Peyer's patch (tissue), 4 donors: ENCODE results near the gene RAVER1. TPM values are rescaled to one million over a fixed set of nuclear protein-coding genes. Genes with fewer than 3 reads are reported as not detected.
A peak's percentile ranks its signal among the peaks of the same experiment; 100 is the strongest.

Experiments used
- DNase-seq, 3 donors: peaks; one replicate each; pipeline ENCODE4 v3.0.0-alpha.2; 2017 to 2019
- H3K27ac ChIP-seq, 4 donors: fragments of 200-600 bp; sonication (generic); one replicate each; pipeline ENCODE4 v1.5.1; 2016 to 2019
- H3K27me3 ChIP-seq, 2 donors: fragments of 200-600 bp; sonication (generic); one replicate each; pipeline ENCODE4 v1.5.1; 2019
- H3K36me3 ChIP-seq, 3 donors: fragments of 200-600 bp; sonication (generic); one replicate each; pipeline ENCODE4 v1.5.1; 2016 to 2019
- H3K4me1 ChIP-seq, 4 donors: fragments of 200-600 bp; sonication (generic); one replicate each; pipeline ENCODE4 v1.5.1; 2016 to 2019
- H3K4me3 ChIP-seq, 4 donors: fragments of 200-600 bp; sonication (generic); 1 replicate in 3 of 4; 2 replicates in 1 of 4; pipeline ENCODE4 v1.5.1; 2016 to 2019; ENCODE audit warnings: mild to moderate bottlenecking in 1 of 4
- H3K9me3 ChIP-seq, 4 donors: fragments of 200-600 bp; sonication (generic); one replicate each; pipeline ENCODE4 v1.5.1; 2016 to 2019; ENCODE audit warnings: mild to moderate bottlenecking in 1 of 4
- CTCF ChIP-seq, 6 experiments: fragments of 450-650 bp in 4 of 6; fragments of 200-600 bp in 2 of 6; sonication (generic) in 1 of 6; IDR thresholded peaks; one replicate each; pipeline ENCODE4 v1.5.1; 2017 to 2019; ENCODE audit warnings: antibody characterized with exemption in 6 of 6, mild to moderate bottlenecking in 3 of 6, moderate library complexity in 1 of 6
- POLR2A ChIP-seq, 2 donors: fragments of 450-650 bp; IDR thresholded peaks; one replicate each; pipeline ENCODE4 v1.5.1; 2017; ENCODE audit warnings: antibody characterized with exemption in 2 of 2, mild to moderate bottlenecking in 2 of 2, moderate library complexity in 2 of 2
- total RNA-seq, 4 donors: library from RNA; depleted of rRNA; stranded (reverse); fragments of >200 nt; gene quantifications; one replicate each; pipeline ENCODE4 v1.1.0, GENCODE V29; 2016

RAVER1 gene
- total RNA-seq, 4 donors from 2014 or later, result 42.1 to 66.5 (median 55.8) TPM

- Histone ChIP-seq H3K9me3 (no peaks in the 10 kb centered on the region), H3K27ac (no peak overlapping the region), H3K4me3 (peak overlapping the region; percentile 18 to 49 (median 36)), H3K36me3 (peaks cover 0 to 10% (median 0%) of the 10 kb centered on the region in 3 donors), H3K4me1 (peaks cover 0 to 76% (median 61%) of the 10 kb centered on the region in 4 donors), H3K27me3 (peaks cover 0 to 51% of the 10 kb centered on the region in 2 donors)
- TF ChIP-seq CTCF (IDR thresholded peaks at IDR 0.05) (no peak), POLR2A (IDR thresholded peaks at IDR 0.05) (no peak)
- peak in 2 of 3 donors; percentile 48 to 68 for DNase-seq
These were observed 44.0 kb downstream of the RAVER1 start for GRCh38 chr19:10289167-10289835.

DNA sequence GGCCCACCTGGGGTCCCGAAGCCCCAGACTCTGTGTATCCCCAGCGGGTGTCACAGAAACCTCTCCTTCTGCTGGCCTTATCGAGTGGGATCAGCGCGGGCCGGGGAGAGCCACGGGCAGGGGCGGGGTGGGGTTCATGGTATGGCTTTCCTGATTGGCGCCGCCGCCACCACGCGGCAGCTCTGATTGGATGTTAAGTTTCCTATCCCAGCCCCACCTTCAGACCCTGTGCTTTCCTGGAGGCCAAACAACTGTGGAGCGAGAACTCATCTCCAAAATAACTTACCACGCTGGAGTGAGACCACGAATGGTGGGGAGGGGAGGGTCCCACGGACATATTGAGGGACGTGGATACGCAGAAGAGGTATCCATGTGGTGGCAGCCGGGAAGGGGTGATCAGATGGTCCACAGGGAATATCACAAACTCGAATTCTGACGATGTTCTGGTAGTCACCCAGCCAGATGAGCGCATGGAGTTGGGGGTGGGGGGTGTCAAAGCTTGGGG lies 44.6 kb downstream of the RAVER1 start:
- Histone ChIP-seq H3K27ac (no peak overlapping the region), H3K4me1 (peaks cover 0 to 72% (median 61%) of the 10 kb centered on the region in 4 donors), H3K36me3 (peaks cover 0 to 16% (median 0%) of the 10 kb centered on the region in 3 donors), H3K9me3 (no peaks in the 10 kb centered on the region), H3K27me3 (peaks cover 0 to 45% of the 10 kb centered on the region in 2 donors), H3K4me3 (peak overlapping the region in 3 of 4 donors; percentile 36 to 49 (median 37))
- TF ChIP-seq CTCF (IDR thresholded peaks at IDR 0.05) (no peak), POLR2A (IDR thresholded peaks at IDR 0.05) (no peak)
- DNase-seq, result peak in 1 of 3 donors; percentile 69

DNA sequence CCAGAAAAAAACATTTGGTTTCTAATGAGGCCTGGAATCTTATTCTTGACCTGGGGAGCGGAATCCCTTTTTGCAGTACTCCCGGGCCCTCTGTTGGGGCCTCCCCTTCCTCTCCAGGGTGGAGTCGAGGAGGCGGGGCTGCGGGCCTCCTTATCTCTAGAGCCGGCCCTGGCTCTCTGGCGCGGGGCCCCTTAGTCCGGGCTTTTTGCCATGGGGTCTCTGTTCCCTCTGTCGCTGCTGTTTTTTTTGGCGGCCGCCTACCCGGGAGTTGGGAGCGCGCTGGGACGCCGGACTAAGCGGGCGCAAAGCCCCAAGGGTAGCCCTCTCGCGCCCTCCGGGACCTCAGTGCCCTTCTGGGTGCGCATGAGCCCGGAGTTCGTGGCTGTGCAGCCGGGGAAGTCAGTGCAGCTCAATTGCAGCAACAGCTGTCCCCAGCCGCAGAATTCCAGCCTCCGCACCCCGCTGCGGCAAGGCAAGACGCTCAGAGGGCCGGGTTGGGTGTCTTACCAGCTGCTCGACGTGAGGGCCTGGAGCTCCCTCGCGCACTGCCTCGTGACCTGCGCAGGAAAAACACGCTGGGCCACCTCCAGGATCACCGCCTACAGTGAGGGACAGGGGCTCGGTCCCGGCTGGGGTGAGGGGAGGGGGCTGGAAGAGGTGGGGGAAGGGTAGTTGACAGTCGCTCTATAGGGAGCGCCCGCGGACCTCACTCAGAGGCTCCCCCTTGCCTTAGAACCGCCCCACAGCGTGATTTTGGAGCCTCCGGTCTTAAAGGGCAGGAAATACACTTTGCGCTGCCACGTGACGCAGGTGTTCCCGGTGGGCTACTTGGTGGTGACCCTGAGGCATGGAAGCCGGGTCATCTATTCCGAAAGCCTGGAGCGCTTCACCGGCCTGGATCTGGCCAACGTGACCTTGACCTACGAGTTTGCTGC lies 46.3 kb downstream of the RAVER1 start, which contains the start of gene ICAM4:
ICAM4 (plus strand) TSS at position 153 of the 935 bp plus-strand sequence; CDS start at position 211, 58 bp downstream.
- TF ChIP-seq POLR2A (IDR thresholded peaks at IDR 0.05) (no peak), CTCF (IDR thresholded peaks at IDR 0.05) (no peak)
- Histone ChIP-seq H3K27ac (peak within 1 kb of the TSS in 2 of 4 donors; percentile 32 to 43), H3K36me3 (peaks cover 0 to 17% (median 0%) of the 10 kb centered on the region in 3 donors), H3K4me1 (peaks cover 0 to 58% (median 53%) of the 10 kb centered on the region in 4 donors), H3K27me3 (peaks cover 0 to 34% of the 10 kb centered on the region in 2 donors), H3K4me3 (peak within 1 kb of the TSS in 3 of 4 donors; percentile 17 to 27 (median 26)), H3K9me3 (no peaks in the 10 kb centered on the region)
- peak in 2 of 3 donors; percentile 49 to 66 for DNase-seq

DNA sequence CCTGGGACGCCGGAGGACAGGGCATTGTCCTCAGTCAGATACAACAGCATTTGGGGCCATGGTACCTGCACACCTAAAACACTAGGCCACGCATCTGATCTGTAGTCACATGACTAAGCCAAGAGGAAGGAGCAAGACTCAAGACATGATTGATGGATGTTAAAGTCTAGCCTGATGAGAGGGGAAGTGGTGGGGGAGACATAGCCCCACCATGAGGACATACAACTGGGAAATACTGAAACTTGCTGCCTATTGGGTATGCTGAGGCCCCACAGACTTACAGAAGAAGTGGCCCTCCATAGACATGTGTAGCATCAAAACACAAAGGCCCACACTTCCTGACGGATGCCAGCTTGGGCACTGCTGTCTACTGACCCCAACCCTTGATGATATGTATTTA lies 47.9 kb downstream of the RAVER1 start:
- Histone ChIP-seq H3K27me3 (peaks cover 0 to 20% of the 10 kb centered on the region in 2 donors), H3K27ac (no peak overlapping the region), H3K4me1 (peaks cover 0 to 41% (median 37%) of the 10 kb centered on the region in 4 donors), H3K9me3 (no peaks in the 10 kb centered on the region), H3K36me3 (peaks cover 0 to 17% (median 0%) of the 10 kb centered on the region in 3 donors), H3K4me3 (no peak overlapping the region)
- no peak for TF ChIP-seq CTCF (IDR thresholded peaks at IDR 0.05)
- TF ChIP-seq POLR2A (IDR thresholded peaks at IDR 0.05), result no peak
- no peak for DNase-seq

DNA sequence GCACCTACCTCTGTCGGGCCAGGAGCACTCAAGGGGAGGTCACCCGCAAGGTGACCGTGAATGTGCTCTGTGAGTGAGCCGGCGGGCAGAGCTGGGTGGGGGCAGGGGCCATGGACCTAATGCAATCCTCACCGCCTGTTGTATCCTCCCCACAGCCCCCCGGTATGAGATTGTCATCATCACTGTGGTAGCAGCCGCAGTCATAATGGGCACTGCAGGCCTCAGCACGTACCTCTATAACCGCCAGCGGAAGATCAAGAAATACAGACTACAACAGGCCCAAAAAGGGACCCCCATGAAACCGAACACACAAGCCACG lies 48.4 kb downstream of the RAVER1 start:
- H3K27ac ChIP-seq, result no peak overlapping the region
- no peak overlapping the region for H3K4me3 ChIP-seq
- H3K9me3 ChIP-seq, result no peaks in the 10 kb centered on the region
- H3K36me3 ChIP-seq, result peaks cover 0 to 17% (median 0%) of the 10 kb centered on the region in 3 donors
- peaks cover 0 to 15% of the 10 kb centered on the region in 2 donors for H3K27me3 ChIP-seq
- no peak for DNase-seq
- H3K4me1 ChIP-seq, result peaks cover 0 to 36% (median 33%) of the 10 kb centered on the region in 4 donors
- TF ChIP-seq CTCF (IDR thresholded peaks at IDR 0.05), result no peak
